HG03066 (cell line): ENCODE measurements around the gene APP.
"Not testable (repeated sequence)": the region's sequence is repeated elsewhere in the genome, so short reads cannot be mapped to it uniquely, and the experiment has no call there.

ENCODE experiments used
- ATAC-seq: cut with Tn5 transposase; IDR thresholded peaks from one replicate; pipeline ENCODE4 v1.9.1; 2021; ENCODE audit warnings: low read depth; ENCODE audit not compliant: unreplicated experiment

Gene APP

DNA sequence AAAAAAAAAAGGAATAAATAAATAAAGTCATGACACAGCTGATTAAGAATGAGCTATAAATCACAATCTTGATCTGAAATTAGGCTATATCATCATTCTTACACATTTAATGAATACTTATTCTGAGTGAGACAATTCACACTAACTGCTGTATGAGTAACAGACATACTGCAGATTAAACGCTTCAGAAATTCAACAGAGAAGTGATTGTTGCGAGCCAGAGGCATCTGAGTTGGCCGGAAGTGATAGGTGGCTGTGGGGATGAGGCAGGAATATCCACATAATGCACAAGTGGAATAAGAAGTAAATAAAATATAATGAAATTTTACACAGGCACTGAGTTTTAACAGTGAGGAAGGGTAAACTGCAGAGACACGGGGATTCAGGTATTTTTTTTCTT is 142.4 kb downstream of the APP start:
- no peak for ATAC-seq

DNA sequence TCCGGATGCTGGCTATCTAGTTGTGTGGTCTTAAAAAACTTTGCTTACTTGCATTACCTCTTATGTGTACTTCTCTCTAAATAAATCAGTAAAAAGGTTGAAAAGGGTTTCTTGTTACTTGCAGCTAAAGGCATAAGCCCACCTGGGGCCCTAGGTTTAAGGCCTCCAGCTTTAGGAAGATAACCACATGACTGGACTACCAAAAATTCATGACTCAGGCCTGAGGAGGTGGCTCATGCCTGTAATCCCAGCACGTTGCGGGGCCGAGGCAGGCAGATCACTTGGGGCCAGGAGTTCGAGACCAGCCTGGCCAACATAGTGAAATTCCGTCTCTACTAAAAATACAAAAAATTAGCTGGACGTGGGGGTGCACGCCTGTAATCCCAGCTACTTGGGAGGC is 142.9 kb downstream of the APP start:
- no peak for ATAC-seq

DNA sequence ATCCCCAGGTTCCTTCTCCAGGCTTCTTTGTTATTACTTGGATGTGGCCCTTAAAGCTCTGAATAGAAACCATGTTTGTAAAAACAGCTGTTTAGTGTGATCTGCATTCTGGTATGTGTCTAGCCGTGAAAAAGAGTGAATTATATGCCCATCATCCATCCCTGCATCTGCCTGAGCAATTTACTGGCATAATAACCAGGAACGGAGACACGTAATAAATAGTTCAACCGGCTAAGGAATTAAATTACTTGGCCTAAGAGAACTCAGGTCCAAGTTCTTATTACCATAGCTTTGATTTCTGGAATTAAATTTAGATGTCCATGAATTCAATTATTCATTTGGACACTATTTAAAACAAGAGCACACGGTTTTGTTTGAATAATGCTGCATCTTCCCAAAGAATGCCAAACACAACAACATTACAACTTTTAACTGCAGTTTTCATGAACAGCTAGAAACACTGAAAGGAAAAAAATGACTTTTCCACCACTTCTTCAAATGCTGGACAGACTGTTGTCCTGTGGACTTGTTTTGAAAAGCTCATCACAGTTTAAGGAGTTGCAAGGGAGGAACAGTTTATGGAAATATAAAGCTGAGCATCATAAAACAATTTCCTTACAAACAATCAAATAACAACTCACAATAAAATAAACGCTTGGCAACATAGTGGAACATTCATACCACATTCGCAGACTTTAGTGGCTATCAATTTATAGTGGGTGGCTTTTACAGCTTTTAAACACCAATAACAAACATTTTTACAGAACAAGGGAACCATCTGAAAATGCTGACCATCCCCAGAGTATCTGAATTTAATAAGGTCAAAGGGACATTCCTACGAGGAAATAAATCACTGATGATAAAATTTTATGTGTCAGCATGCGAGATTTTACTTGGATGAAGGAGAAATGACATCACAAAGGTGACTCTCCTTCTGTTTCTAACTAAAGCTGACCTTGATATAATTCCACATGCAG is 144.7 kb downstream of the APP start:
- no peak for ATAC-seq

DNA sequence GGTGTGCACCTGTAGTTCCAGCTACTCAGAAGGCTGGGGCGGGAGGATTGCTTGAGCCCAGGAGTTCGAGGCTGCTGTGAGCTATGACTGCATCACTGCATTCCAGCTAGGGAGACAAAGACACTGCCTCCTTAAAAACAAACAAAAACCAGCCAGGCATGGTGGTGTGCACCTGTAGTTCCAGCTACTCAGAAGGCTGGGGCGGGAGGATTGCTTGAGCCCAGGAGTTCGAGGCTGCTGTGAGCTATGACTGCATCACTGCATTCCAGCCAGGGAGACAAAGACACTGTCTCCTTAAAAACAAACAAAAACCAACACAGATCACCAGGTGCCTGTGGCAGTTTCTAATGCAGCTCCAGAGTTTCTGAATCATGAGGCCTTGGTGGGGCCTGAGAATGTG is 147.2 kb downstream of the APP start:
- ATAC-seq: not testable (repeated sequence)

DNA sequence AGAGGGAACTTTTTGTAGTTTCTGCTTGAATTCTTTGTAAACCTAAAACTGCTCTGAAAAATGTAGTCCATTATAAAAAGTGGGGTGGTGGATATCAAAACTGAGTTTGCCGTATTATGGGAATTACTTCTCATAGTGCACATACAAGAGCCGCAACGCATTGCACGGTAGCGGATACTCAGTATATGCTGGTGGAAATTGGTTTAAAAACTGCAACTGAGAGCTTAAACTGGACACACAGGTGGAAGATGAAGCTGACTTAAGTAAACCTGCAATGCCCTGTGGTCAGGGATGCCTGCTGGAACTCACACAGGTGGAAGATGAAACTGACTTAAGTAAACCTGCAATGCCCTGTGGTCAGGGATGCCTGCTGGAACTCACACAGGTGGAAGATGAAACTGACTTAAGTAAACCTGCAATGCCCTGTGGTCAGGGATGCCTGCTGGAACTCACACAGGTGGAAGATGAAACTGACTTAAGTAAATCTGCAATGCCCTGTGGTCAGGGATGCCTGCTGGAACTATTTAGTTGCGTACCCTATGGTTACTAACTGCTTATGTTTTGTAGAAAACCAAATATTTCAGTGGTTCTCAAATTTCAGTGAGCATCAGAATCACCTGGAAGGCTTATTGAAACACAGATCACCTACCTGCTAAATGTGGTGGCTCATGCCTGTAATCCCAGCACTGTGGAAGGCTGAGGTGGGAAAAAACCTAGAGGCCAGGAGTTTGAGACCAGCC is 147.8 kb downstream of the APP start:
- ATAC-seq: not testable (repeated sequence)

DNA sequence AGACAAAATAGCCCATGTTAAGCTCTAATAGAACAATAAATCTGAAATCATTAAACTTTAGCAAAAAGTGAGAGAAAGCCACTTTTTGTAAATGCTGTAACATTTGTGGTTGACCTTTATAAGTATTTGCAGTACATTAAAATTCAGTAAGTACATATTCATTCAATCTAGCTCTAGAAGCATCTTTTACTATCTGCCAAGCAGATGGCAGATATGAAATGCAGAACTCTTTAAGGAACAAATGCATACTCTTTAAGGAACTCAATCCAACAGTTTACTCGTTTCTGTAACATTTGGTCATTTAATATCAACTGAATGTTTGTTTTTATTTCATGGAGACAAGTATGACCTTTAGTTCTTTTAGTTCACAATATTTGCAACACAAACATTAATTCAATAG is 150.1 kb downstream of the APP start:
- no peak for ATAC-seq

DNA sequence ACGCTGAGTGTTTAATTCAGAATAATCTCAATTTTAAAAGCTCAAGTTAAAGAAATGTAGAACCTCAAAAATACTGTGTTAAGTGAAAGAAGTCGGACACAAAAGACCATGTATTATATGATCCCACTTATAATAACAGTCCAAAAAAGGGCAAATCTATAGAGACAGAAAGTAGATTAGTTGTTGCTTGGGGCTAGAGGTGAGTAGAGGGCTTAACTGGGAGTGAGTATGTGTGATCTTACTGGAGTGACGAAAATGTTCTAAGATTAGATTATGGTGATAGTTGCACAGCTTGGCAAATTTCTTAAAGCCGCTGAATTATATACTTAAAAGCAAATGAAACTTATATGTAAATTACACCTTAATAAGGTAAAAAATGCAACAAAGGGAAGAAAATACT is 150.5 kb downstream of the APP start:
- no peak for ATAC-seq

DNA sequence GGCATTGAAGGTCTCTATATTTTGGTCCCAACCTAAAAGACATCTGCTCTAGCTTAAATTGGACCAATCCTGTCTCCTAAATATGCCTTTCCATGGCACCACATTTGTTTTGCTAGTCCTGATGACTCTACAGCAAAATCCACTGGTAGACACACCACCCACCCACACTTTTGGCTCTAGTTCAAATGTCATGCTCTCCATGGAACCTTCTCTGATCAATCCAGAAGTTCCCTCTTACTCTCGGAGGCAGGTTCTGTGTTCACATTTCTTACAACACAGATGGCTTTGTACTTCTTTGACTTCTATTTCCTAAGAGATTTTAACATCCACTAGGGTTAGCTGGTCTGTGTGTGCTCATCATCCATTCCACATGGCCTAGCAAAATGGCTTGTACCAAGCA is 151.3 kb downstream of the APP start:
- ATAC-seq: no peak

DNA sequence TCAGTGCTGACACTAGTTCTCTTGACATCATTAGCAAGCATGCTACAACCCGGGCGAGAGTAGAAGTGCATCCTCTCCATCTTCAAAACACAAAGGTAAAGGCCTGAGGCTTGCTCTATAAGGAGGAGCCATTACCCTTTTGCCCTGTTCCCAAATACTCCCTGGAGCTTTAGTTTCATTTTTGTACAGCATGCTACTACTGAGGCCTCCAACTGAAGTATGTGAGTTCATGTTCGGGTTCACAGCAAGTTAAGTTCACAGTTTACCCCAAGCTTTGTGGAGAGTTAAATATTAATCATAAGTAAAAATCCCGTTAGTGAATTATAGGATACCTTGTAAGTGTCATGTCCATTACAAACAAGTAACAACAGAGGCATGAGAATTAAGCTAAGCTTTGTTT is 156.6 kb downstream of the APP start:
- no peak for ATAC-seq

DNA sequence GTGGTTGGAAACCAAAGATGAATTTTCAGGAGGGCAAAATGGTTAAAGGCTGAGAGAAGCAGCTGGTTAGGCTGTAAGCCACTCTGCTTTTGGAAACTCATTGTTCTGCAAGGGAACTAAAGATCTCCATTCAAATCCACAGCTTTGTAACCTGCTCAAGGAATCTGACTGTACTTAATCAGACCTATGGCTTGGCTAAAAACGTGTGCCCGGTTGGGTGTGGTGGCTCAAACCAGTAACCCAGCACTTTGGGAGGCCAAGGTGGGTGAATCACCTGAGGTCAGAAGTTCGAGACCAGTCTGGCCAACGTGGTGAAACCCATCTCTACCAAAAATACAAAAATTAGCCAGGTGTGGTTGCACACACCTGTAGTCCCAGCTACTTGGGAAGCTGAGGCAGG is 158.1 kb downstream of the APP start:
- not testable (repeated sequence) for ATAC-seq

DNA sequence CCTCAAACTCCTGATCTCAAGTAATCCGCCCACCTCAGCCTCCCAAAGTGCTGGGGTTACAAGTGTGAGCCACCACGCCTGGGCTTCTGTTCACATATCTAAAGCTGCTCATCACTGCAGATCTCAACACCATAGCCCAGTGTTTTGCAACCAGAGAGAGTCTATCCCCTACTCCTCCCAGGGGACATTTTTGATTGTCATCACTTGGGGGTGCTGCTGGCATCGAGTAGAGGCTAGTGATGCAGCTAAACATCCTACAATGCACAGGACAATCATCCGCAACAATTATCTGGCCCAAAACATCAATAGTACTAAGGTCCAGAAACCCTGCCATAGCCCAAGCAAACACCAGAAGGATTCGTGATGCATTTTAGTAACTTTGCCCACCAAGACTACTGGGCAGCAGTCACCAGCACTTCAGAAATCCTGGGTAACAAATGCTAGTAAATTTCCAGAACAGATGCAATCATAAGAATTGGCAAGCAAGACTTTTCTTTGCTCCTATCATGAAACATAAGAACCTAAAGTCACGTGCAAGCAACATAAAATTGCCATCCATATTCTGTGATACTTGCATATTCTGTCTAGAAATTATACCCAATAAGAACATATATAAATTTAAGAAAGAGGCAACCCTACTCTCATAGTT is 159.2 kb downstream of the APP start:
- ATAC-seq: no peak

DNA sequence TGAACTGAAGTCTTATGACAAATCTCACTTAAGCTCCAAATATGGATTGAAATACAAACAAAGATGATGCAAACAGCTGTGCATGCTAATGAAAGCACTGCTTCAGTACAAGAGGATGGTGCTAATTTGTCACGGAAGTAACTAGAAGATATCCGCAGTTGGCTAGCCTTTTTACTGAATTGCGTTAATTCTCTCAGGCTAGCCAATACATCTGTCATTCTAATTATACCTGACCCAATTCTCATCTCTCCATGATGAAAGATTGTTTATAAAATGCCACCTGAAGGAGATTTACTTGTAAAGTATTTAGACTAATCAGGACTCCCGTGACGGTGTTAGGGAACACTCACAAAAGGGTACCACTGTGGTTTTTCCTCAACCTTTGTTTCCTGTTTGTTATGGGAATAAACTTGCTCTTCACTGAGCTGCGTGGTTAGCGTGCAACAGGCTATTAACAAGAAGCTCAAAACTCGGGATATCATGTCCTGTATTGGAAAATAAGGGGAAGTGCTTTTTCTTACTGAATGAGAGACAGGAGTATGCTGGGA is 162.5 kb downstream of the APP start:
- no peak for ATAC-seq

DNA sequence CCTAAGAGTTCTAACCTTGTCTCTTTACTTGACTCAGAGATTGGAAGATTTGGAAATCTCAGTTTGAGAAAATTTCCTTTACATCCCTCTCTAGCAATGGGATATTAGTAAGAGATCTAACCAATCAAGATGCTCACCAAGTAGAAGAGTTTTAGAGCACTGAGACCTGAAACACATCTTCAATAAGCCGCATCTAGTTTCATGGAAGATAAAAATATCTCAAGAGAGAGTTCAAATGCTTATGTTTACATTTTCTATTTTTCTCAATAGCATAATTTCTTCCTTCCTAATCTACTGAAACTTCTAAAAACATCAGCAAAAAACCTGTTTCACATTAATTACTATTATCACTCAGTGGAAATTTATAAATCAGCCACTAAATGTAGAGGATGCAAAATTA is 165.1 kb downstream of the APP start:
- no peak for ATAC-seq

DNA sequence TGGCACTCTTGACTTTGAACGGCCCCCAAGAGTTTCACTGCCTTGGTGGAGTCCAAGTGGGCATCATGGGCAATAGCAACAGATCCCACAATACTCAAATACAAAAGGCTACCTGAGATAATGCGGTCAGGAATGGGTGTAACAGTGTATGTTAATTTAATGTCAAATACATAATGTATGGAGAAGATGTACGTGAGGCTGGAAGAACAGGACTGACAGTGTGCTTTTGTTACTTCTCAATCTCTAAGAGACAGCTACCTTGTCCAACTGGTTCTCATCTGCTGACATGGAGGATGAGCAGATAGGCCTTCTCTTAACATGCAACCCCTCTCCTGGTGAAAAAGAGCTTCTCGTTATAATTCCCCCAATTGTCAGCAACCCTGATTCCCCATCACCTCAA is 167.2 kb downstream of the APP start:
- ATAC-seq: no peak

DNA sequence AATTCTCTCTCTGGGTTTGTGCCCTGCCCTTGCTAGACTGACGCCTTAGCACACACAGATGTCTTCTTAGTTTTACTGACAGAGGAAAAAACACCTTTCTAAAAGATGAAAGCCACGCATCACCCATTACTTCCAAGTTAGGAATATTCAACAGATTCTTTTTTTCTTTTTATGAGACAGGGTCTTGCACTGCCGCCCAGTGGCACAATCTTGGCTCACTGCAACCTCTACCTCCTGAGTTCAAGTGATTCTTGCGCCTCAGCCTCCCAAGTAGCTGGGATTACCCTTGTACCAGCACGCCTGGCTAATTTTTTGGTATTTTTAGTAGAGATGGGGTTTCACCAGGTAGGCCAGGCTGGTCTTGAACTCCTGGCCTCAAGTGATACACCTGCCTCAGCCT is 169.2 kb downstream of the APP start:
- ATAC-seq: no peak

DNA sequence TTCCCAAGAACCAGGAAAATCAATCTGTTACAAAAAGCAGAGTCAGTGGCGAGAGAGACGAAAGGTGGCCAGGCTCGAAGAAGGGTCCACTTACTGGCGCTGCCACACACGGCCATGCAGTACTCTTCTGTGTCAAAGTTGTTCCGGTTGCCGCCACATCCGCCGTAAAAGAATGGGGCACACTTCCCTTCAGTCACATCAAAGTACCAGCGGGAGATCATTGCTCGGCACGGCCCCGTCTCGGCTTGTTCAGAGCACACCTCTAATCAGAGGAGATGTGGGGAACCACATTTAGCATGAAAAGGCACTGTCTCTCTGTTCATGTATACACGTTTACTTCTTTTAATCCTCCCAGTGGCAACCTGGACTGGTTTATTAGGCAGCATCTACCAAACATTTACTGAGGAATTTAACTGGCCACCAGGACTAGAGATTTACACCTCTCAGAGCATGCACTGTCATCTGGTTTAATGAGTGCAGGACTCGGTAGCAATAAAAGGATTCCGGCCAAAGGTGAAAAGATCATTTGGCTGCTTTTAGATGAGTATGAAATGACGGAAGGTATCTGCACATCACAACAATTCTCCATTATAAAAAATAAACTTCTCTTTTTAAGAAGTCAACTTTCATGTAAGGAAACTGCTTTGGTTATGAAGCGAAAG is 170.5 kb downstream of the APP start:
- ATAC-seq: no peak

DNA sequence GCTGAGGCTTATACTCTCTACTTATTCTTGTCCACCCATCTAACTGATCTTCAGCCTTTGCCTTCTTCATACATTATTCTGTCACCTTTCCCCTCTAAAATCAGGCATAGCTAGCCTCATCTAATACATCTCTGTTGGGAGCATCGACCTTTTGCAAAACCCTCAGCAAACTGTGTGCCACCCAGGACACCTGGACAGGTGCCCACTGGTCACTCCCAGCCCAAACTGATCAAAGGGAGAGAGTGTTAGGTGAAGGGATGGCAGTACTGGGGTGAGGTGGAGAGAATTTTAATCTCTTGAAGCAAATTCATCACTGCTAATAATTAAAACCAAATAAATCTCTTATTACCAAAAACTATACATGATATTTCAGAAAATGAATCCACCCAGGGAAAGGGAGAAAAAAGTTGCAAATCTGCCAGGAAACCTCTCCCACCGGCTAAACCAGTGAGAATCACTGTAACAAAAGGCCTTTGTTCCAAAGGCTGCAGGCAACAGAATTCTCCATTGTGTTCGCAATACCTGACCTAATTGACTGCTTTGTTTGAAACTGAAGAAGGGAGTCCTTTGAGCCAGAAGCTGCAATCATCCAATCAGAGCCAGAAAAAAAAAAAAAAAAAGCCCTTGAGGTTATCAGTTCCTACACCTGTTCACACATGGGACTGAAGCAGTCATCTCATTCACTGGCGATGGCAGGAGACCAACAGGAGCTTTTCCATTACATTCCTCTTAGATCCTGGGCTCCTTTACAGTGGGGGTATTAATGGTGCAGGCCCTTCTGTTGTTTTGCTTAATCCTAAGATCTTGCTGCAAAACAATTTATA is 172.6 kb downstream of the APP start:
- ATAC-seq: no peak

DNA sequence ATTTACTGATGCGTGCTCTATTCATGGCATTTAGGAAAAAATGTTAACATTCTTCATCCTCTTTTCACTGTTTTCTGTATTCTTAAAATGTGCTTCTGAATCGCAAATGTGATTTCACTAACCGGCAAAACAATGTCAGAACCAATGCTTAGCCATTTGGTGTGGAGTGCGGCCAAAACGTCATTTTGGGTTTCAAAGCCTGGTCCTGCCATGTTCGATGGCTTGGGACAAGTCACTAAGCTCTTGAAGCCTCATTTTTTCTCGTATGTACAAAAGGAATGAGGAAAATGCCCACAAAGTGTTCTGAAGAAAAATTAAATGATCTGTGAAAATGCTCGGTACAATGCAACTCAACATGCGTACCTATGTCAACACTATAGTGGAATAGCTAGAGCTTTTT is 175.3 kb downstream of the APP start:
- ATAC-seq: no peak

DNA sequence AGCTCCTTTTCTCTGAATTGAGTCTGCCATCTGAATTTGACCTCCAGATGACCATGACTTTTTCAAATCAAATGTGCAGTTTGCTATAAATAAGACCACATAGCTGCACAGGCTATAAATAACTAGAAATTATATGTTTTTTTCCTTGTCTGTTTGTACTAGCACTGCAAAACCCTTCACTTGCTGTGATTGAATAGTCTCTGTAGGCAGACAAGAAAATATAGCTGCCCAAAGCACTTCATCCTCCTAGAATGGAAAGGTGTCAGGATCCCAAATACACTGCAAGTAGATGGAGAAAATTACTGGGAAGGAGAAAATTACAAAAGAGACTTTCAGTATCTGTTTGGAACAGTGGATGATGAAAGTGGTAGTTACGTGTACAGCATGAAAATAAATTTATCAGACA is 175.8 kb downstream of the APP start:
- no peak for ATAC-seq

DNA sequence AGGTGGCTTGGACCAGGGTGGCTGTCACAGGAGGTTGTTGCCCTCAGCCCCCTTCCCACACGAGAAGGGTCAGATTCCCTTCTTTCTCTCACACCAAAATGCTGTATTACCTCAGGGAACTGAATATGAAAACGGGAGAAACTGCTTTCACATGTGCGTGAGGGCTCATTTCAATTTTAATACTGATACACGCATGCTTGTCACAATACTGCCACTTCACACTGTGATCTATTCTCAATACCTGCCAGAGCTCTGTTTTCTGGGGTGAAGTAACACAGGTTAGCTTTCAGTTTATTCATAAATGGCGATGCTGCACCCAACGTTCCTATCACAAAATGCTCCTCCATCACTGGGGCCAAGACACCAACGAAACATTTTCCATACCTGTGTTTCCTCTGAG is 181.8 kb downstream of the APP start:
- ATAC-seq: no peak
